K562 treated with DMSO at 1 percent for 4 hours (cell line): Measurements from ENCODE around the gene ZCCHC17. TPM values are rescaled to one million over a fixed set of nuclear protein-coding genes. Genes with fewer than 3 reads are reported as not detected.

Experiments used
- total RNA-seq: library from RNA; unstranded; fragments of 300-600 nt; gene quantifications from 2 replicates; pipeline ENCODE4 v1.2.3, GENCODE V29; 2022; ENCODE audit not compliant: insufficient read depth

ZCCHC17 gene
- 41.8 and 49.9 TPM in 2 replicates for total RNA-seq

DNA sequence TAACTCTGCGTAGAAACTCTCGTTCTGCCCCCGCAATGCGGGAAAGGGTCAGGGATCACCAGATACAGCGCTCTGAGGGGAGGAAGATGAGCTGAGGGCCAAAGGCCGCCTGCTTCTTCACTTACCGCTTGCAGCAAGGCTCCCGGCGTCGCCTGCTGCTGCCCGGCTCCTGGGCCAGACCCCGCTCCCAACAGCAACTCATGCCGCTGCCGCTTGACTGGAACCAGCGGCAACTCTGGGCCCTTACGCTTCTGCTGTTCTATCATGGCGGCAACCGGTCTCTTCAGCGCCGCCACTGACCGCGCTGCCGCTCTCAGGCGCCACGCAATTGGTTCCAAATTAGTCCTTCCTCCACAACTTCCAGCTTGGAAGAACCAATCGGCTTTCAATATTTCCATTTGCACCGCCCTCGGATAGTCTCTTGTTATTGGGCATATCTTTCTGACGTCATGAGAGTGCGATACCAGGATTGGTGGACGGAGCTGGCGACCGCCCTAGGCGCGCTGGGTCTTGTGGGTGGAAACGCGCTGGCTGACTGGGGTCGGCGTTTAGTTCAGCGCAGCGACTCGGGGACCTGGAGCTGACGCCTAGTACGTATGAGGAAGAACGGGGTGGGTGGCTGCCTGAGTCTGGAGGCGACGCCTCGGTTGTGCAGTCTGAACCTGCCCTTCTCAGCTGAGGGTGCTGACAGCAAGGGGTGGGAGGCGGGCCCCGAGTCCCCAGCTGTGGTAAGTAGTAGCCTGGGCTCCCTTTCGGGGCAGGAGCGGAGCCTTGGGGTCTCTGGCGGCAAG, at the start of gene ZCCHC17, which contains the start of gene SNRNP40:
Gene ZCCHC17, plus strand, starts transcription at position 547 of the 791 bp plus-strand sequence. CDS start 13,067 bp downstream, outside the sequence.
Gene SNRNP40, minus strand, starts transcription at position 303 of the 791 bp plus-strand sequence. Its CDS starts 37 bp downstream, at position 266.

DNA sequence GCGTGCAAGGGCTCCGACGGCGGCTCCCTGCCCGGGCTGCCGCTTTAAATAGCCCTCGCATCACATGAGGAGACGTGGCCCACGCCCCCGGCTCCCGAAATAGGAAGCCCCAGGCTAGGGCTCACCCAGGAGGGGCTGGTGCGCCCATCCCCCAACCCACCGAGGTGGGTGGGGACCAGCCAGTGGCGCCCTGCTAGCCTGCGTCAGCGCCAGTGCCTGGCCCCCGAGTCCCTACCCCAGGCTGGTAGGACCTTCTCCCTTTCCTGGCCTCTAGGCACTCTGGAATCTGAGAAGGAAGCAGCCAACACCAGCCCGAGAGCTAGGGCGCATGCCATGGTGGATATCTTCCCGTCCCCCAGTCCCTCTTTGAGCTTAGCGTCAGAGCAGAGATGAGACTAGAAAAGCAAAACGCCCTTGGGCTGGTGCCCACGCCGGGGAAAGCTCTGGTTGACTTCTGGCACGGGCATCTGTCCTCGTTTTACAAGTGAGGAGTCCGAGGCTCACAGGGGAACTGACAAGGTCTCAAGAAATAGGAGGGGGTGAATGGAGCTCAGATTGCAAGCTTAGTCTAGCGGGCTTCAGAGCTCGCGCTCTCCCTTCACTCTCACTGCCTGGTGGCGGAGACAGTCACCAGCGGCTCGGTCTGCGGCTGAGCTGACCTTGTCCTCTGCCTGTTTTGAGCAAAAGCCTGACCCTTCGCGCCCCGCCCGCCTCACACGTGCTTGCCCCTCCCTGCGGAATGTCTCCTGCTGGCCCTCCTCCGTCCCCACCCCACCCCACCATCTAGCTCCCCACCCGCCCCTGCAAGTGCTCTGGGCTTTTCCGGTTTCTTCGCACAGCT, 76.4 kb downstream of the ZCCHC17 start, which contains the start of gene FABP3:
Gene FABP3, minus strand, starts transcription at position 21 of the 841 bp plus-strand sequence. CDS start 62 bp downstream, outside the sequence.

GRCh38 chr1:31412732-31413404, 116.0 kb downstream of the ZCCHC17 start, which contains the start of gene SERINC2:
Gene SERINC2, plus strand, starts transcription at chr1:31413213. Its CDS starts 53 bp downstream, at chr1:31413266.

Other genes starting within 250 kb of the ZCCHC17 start
- 30.1 and 38.2 TPM in 2 replicates for gene PUM1, start 231.3 kb upstream of the ZCCHC17 start, total RNA-seq
- not detected in 2 replicates for gene NKAIN1, start 57.1 kb upstream of the ZCCHC17 start, total RNA-seq
- gene SNRNP40, start 244 bp upstream of the ZCCHC17 start, total RNA-seq: 82.3 and 82.9 TPM in 2 replicates
- not detected in 2 replicates for gene FABP3, start 76.0 kb downstream of the ZCCHC17 start, total RNA-seq
- 3.5 and 5.5 TPM in 2 replicates for gene SERINC2, start 116.2 kb downstream of the ZCCHC17 start, total RNA-seq